NCI-H187 (cell line): ENCODE data around the gene SUMO3.

Source experiments
- DNase-seq, 2 experiments: peaks; one replicate each; lab custom pipeline; 2025; lab: John Stamatoyannopoulos, UW

The SUMO3 gene

GRCh38 chr21:44778499-44778911, 39.4 kb downstream of the SUMO3 start:
- no peak for DNase-seq

- DNase-seq: no peak
Measured at GRCh38 chr21:44778094-44778493, 39.8 kb downstream of the SUMO3 start.

- DNase-seq: no peak
Measured at GRCh38 chr21:44774972-44775371, 42.9 kb downstream of the SUMO3 start.

- DNase-seq: peak; percentile 56 to 85
Measured at GRCh38 chr21:44773291-44773932, 44.5 kb downstream of the SUMO3 start.

GRCh38 chr21:44771896-44772525, 45.9 kb downstream of the SUMO3 start:
- no peak for DNase-seq

GRCh38 chr21:44767834-44768831, 49.7 kb downstream of the SUMO3 start:
- peak; percentile 68 to 76 for DNase-seq

- DNase-seq: no peak
Measured at GRCh38 chr21:44766818-44767354, 51.0 kb downstream of the SUMO3 start.

- DNase-seq: no peak
Measured at GRCh38 chr21:44766014-44766817, 51.6 kb downstream of the SUMO3 start.

- no peak for DNase-seq
Measured at GRCh38 chr21:44765231-44766013, 52.4 kb downstream of the SUMO3 start.

- no peak for DNase-seq
Measured at GRCh38 chr21:44764319-44765230, 53.3 kb downstream of the SUMO3 start.

GRCh38 chr21:44763451-44764318, 54.2 kb downstream of the SUMO3 start:
- DNase-seq: no peak

- no peak for DNase-seq
Measured at GRCh38 chr21:44763050-44763378, 54.8 kb downstream of the SUMO3 start.

- DNase-seq: no peak
Measured at GRCh38 chr21:44762221-44763049, 55.4 kb downstream of the SUMO3 start.

GRCh38 chr21:44761747-44762208, 56.1 kb downstream of the SUMO3 start:
- DNase-seq: peak in 1 of 2 experiments; percentile 49

- peak; percentile 46 to 70 for DNase-seq
Measured at GRCh38 chr21:44761011-44761729, 56.7 kb downstream of the SUMO3 start.

GRCh38 chr21:44760376-44760775, 57.5 kb downstream of the SUMO3 start:
- no peak for DNase-seq
